Measurements from ENCODE around the gene PTDSS2.
"Not testable (repeated sequence)": the region's sequence is repeated elsewhere in the genome, so short reads cannot be mapped to it uniquely, and the experiment has no call there.

The PTDSS2 gene

DNA sequence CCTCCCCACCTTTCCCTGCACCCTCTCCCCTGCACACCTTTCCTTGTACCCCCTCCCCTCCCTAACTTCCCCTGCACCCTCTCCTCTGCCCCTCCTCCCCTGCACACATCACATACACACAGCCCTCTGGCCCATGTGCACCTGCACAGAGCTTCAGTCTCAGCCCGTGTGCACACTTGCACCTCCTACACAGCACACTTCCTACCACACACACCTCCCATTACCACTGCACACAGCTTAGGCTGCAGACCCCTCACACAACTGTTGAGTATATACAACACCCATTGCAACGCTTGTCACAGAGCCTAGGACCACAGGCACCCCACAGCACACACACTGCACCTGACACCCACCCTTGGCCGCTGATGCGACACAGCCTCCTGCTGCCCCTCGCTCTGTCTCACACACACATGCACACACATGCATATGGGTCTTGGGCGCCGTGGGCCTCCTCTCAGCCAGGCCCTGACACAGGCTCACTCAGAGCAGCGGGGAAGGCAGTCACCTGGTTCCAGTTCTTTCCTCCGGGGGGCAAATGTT lies 35.7 kb upstream of the PTDSS2 start:
- DNase-seq = no peak

DNA sequence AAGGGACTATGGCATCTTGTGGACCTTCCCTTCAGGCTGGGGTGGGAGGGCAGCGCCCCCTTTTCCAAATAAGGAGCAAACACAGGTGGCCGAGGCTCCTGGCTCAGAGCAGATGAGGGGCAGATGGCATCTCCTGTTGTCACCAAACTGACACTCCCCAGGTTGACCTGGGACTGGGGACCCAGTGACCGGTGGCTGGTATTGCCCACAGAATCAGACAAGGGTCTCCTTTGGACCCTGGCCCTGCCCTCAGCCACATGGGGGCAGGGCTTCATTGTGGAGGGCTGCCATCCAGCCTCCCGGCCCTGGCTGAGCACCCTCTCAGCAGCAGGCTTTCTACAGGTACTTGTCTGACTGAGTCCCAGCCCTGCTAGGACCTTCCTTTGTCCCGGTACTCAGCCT lies 34.4 kb upstream of the PTDSS2 start:
- DNase-seq = no peak

DNA sequence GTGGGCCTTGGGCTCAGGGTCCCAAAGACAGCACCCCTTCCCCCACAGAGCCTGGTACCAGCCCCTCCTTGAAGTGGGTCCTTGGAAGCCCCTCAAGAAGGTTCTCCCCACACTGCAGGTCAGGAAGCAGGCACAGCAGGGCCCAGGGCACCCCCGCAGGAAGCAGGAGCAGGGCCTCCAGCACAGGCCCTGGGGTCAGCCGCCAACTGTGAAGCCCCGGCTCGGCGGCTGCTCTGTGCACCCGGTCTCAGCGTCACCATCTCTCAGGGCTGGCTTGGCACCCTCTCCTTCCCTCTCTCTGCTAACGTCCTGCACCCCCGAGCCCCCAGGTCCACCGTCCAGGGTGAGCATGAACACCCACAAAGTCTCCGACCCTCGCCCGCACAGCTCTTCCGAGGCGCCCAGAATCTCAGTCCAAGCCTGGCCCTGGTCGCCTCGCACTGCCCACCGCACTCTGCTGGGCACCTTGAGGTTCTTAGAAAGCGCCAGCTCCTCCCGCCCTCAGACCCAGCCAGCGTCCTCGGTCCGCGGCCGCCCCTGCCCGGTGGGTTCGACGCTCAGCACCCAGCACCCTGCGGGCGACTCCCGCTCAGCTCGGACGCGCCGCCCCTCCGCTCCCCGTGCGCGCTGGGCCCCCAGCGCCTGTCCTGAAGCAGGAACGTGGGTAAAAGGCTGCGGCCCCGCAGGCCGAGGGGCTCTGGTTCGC lies 33.9 kb upstream of the PTDSS2 start:
- no peak for DNase-seq

DNA sequence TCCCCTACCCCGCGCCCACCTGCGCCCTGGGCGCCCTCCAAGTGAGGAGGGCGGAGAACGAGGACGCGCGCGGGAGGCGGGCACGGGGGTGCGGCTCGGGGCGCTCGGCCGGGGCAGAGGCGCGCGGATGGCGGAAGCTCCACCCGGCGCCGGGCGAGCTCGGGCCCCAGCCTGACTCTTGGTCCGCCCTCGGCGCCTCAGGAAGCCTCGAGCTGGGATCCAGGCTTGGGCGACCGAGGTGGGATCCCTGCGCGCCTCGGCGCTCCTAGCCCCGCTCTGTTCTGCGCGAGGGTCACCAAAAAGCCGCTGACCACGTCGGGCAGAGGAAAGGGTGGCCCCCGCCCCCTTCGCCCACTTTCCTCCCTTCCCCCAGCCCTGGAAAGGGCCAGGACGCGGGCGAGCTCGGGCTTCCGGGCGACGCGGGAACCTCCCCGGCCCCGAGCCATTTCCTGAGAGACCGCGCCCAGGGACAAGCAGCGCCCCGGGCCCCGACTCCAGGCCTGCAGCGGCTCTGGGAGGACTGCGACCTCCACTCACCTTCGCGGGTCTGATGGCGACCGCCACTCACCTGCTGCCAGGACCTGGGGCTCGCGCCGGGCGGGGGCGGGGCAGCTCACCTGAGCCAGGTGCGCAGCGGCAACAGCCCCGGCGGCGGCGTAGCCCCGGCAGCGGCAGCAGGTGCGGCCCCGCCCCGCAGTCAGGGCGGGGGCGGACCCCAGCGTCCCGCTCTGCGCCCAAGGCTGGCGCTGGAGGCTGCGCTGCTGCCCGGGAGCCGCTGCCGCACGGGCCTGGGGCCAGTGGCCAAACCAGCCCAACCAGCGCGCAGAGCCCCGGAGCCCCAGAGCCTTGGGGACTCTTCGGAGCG lies 33.1 kb upstream of the PTDSS2 start:
- no peak for DNase-seq

DNA sequence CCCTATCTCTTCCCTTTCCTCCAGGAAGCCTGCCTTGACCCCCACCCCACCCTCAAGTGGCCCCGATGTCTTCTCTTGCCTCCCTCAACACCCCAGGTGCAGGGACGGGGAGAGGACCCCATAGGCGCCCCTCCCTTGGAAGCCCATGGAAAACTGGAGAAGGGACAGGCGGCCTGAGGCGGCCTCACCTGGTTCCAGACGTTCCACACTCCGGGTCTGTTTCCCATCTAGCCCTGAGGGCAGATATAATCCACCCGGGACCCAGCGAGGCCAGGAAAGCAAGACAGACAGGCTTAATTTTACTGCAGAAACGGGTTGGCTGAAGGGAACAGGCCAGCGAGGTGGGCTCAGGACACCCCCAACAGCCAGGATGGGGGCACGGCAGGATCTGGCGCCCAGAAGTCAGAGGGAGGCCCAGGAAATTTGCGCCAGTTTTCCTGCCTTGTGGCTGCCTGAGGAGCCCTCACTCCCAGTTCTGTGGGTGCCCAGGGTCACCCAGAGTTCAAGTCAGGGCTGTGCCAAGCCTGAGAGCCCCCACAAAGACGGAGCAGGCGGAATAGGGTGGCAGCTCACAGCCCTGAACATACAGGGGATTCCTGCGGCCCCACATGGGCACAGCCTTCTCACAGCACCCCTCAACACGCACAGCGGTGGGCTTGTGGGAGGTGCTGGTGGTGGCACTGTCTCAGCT lies 32.3 kb upstream of the PTDSS2 start:
- DNase-seq = no peak

DNA sequence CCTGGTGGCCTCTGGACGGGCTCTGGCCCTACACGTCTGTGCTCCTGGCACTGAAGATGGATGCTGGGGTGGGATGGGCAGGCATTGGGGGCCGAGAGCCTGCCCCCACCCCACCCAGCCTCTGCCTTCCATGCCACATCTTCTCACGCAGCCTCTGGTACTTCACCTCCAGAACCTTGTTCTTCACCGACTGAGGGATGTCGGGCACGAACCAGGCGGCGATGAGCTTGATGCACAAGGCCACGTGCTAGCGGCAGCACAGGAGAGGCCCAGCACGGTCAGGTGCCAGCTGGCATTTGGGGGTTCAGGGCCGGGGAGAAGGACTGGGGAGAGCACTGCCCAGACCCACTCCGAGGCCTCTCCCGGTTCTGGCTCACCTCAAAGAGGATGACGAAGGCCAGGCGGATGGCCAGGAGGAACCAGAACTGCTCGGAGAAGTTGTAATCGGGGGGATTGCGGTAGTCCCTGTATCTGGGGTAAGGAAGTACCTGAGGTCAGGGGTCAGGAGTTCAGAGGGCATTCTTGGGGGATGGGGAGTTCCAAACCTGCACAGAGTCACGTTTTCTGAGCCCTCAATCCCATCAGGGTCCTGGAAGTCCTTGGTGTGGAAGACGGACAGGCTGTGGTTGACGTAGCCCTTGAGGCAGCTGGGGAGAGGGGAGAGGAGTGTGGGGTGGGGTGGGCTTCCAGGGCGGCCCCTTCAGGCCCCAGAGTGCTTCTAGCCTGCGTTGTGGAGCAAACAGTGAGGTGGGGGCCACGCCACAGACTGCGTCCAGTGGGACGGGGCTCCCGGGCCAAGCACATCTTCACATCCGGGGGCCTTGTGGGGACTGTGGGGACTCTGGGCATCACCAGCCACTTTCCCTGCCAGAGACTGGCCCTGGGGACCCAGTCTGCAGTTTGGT lies 31.5 kb upstream of the PTDSS2 start:
- DNase-seq = no peak

DNA sequence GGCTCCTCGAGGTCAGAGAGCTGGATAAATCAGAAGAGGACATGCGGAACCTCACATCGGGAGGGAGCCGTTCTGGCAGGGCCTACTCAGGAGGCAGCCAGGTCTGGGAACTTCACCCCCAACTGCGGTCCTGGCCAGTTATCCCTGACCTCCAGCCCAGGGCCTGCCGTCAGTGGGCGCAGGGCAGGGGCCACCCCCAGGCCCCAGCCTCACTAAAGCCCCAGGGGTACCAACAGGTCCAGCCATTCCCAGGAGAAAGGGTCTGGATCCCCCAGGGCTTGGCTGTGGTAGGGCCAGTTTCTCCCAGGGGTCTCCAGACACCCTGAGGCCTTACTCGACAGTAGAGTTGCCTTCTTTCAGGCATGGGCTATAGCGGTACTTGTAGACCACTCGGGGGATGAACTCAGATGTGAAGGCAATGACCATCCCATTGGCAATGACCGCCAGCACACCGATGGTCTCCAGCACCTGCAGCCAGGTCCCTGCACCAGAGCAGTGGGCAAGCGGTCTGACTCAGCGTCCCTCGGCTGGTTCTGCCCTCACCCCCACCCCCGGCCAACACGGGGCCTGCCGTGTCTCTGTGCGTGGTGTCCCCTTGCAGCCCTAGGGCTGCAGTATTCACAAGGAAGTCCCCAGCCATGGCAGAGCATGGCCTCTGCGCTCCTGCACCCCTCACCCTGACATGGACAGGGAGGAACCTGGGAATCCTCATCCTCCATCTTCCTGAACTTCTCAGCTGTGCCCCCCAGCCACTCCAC lies 30.7 kb upstream of the PTDSS2 start:
- no peak for DNase-seq

DNA sequence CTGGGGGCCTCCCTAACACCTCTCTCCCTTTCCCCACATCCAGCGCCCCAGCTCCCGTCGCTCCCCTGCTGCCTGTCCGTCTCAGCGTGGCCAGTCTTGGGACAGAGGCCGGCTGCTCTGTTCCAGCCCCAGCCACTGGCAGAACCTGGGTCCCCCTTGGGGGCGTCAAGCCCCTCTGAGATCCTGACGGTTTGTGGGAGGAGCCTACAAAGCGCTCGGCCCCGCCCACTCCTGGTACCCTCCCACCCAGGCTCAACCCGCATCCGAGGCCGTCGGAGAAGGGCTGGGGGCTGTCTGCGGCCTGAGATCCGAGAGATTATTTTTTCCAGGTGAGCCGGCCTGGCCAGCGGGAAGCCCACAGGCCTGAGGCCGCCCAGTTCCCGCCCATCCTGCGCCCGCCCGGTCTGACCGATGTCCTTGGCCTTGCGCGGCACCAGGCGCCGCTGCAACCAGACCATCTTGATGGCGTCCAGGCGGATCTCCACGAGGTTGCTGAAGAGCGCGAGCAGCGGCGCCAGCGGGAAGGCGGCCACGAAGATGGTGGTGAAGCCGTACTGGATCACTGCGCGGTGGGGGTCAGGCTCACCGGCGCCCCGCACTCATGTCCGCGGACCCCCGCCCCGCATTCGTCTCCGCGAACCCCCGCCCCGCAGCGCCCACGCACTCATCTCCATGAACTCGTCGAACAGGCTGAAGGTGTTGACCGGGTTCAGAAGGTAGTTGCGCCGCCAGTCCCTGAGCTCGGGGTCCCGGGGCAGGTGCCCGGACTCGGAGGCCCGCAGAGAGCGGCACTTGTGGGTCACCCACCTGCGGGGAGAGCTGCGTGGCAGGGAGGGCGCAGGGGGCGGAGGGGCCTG lies 29.8 kb upstream of the PTDSS2 start:
- DNase-seq = no peak

DNA sequence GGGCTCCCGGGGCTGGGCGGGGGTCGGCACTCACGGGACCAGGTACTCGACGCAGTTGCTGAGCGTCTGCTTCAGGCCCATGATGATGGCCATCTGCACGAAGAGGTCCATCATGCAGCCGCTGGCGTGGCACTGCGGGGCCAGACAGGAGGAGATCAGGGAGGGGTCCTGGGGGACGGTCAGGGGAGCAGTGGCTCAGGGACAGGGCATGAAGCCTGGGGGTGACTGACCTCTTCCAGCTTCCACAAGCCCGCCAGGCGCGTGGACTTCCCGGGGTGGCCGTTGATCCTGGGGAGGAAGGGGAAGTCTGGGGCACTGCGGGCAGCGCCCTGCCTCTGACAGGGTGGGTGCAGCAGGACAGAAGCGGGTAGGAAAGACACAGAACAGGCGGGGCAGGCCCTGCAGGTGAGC lies 29.2 kb upstream of the PTDSS2 start:
- DNase-seq = no peak

DNA sequence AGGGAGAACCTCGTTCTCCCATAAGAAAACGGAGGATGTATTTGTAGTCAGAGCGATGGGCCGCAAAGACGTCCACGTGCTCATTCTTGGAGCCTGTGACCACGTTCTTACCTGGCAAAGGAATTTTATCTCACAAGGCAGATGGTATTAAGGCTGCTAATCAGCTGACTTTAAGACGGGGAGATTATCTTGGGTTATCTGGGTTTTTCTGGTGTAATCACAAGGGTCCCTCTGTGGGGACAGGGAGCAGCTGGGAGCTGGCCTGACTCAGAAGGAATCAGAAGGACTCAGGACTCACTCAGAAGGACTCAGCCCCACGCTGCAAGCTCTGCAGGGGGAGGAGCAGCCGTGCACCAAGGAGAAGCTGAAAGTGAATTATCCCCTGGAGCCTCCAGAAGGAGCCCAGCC lies 27.8 kb upstream of the PTDSS2 start:
- DNase-seq = no peak

DNA sequence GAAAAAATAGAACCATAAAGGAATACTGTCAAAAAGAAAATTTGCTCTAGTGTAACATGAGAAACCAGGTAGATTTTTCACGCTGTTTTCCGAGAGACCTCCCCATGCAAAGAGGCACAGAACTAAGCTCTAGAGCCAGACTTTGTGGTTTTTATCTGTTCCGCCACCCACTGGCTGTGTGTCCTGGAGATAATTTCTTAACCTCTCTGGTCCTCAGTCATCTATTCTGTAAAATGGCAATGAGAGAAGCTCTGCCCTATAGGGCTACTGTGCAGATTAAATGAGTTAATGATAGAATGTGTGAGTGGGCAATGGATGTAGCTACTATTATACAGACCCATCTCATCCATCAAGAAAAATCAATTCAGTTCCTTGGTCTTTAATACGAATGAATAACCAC lies 25.8 kb upstream of the PTDSS2 start:
- DNase-seq = no peak

DNA sequence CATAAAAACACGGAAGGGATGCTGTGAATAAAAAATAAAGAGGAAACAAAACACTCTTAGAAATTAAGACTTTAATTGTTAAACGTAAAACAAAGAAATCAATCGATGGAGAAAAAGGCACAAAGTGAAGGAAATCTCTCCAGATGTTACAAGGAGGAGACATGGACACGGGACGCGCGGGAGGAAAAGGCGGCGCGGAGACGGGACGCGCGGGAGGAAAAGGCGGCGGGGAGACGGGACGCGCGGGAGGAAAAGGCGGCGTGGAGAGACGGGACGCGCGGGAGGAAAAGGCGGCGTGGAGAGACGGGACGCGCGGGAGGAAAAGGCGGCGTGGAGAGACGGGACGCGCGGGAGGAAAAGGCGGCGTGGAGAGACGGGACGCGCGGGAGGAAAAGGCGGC lies 25.3 kb upstream of the PTDSS2 start:
- DNase-seq = not testable (repeated sequence)

DNA sequence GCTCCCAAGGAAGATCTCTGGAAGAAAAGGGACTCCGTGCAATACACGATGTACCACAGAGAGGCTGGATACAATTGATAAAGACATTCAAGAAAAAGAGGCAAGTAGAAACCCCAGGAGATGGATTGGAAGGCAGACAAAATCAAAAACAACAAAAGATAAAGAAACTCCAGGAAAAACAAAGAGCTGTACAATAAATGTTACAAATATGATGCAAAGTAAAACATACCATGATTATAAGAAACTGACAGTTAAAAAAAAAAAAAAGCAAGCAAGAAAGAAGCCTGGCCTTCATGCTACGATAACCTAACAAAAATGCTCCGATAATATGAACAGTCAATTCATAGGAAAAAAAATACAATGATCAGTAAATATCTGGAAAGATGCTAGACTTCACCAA lies 24.8 kb upstream of the PTDSS2 start:
- DNase-seq = no peak

DNA sequence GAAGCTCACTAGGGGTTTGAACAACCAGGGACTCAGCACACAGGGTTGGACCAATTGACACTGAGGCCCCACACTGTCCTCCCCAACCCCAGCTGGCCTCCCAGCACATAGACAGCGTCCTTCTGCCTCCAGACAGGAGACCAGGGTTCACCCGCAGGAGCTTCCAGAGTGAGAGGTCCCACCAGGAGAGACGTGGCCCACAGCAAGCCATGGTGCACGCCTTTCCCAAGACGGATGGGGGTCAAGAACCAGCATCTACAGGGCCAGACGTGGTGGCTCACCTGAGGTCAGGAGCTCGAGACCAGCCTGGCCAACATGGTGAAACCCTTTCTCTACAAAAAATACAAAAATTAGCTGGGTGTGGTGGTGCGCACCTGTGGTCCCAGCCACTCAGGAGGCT lies 23.2 kb upstream of the PTDSS2 start:
- no peak for DNase-seq

DNA sequence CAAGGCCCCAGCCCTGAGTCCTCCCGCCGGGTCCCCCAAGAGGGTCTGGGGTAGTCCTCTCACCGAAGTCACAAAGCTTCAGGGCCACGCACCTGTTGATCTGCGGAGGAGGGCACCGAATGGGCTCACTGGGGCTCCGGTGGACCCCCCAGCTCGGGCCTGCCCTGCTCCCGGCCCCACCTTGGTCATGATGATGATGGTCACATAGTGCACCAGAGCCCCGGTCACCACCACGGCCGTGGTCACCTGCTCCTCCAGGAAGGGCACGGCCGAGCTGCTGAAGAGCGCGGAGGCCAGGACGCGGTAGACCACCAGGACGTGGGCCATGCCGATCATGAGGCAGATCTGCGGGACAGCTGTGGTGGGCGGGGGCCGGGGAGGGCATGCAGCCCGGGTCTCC lies 21.8 kb upstream of the PTDSS2 start:
- DNase-seq = no peak

DNA sequence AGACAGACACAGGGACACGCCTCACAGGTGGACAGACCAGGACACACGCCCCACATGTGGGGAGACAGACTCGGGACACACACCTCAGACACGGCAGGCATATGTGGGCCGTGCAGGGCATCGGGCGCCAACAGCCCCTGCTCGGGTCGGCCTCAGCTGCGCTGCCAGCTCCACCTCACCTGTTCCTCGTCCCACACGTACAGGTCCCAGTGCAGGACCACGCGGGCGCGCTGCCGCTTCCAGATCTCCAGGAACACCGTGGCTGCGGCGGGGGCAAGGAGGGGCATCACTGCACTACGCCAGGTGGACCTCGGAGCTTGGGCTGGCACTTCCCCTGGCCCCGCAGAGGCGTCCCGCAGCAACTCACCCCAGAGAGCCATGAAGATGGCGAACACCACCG lies 20.7 kb upstream of the PTDSS2 start:
- no peak for DNase-seq

DNA sequence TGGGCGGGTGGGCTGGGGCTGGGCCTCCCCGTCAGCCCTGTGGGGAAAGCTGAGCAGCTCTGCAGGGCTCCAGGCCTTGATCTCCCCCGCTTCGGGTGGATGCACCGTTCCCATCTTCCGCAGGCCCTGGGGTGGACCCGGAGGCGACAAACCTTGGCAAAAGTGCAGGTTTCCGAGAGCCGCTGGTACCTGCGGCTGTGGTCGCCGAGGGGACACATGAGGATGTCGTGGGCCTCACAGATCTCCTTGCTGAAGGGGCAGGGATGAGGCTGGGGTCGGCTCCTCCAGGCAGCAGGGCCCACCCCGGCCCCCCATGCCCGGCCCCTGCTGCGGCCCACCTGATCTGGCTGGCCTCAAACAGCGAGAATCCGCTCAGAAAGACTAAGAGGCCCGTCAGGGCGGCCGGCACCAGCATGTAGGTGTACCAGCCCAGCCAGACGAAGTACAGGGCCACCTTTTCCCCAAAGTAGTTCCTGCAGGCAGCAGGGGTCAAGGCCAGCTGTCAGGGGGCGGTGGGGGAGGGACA lies 20.1 kb upstream of the PTDSS2 start:
- DNase-seq = no peak

DNA sequence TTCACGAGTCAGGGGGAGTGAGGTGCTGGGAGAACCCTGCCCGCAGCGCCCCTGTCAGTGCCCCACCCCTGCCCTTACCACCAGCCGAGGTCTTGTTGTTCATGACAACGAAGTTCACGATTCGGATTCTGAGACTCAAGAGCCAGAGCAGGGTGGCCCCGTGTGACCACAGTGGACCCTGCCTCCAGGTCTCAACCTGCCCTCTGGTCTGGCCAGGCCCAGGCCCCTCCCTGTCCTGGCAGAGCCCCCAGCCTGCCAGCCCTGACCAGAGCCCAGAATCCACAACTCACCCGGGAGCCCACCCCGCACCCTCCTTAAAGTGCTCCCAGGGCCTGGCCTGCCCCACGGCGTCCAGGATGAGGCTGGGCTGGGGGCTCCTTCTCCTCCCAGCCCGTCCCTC lies 18.2 kb upstream of the PTDSS2 start:
- DNase-seq = no peak

DNA sequence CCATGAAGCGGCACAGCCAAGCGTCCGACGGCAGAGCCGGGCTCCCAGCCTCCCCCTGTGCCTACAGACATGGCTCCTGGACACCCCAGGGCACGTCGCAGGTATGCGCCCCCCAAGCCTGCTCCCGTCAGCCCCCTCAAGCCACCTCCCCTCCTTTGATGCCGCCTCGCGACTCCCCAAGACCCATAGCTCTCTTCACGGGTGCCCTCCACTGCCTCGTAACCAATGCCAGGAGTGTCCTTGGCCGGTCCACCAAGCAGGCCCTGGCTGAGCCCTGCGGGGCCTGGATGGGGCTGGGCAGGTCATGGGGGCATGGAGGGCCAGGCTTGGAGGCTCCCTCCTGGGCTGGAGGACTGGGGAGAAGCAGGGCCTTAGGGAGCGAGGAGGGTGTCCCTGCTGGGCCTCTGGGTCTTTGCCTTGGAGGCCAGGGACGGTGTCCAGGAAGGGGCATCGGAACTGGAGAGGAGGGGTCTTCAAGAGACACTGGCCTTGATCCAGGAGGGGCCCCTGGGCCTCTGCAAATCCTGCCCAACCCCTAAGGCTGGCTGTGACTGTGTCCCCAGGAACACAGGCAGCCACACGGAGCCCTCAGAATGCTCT lies 17.5 kb upstream of the PTDSS2 start:
- DNase-seq = no peak

DNA sequence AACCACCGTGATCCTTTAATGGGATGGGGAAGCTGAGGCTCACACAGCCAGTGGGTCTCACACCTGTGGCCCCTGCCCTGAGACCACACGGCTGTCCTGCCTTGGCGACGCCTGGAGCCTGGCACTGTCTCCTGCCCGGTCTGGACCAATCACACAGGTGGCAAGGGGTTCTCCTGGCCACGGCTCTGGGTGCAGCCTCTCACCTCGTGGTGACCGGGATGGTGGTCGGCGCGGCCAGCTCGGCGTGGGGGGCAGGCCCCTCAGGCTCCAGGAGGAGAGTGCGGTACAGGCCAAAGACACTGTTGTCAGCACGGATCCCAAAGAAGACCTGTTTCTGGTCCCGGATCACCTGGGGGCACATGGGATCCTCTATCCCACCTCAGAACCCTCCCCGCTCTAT lies 17.0 kb upstream of the PTDSS2 start:
- no peak for DNase-seq

Measured in NK-92 treated with Interleukin-12 subunit alpha and Interleukin-12 subunit beta, amount 100 ng/mL, for 24 hours (cell line).